ENCODE results near the gene AGPAT3.

The AGPAT3 gene

GRCh38 chr21:44006017-44006619, 141.1 kb downstream of the AGPAT3 start:
- Histone ChIP-seq H4K20me1 (ENCODE audit: control insufficient read depth, insufficient read depth, low read depth, low read length) (no peaks in the 10 kb centered on the region), H3K9me3 (ENCODE audit: control insufficient read depth, insufficient read depth, low read length) (no peaks in the 10 kb centered on the region), H3K36me3 (ENCODE audit: control insufficient read depth, low read length) (0 out of 2 replicates have a peak, but pooled peaks cover 3% of the 10 kb centered on the region), H3F3A (ENCODE audit: control insufficient read depth, insufficient read depth) (no peaks in the 10 kb centered on the region), H3K27ac (ENCODE audit: low read depth, low read length) (no peak overlapping the region), H3K27me3 (ENCODE audit: control insufficient read depth, low read length) (no peaks in the 10 kb centered on the region), H3K79me2 (ENCODE audit: control insufficient read depth, low read length) (peaks cover 3% of the 10 kb centered on the region), H3K4me1 (ENCODE audit: control insufficient read depth, low read length) (peaks cover 3% of the 10 kb centered on the region), H3K9me2 (replicated peaks; ENCODE audit: control insufficient read depth, low read length) (no peaks in the 10 kb centered on the region), H3K4me2 (ENCODE audit: low read length) (no peak overlapping the region), H3K4me3 (ENCODE audit: low read length) (no peak overlapping the region)
- TF ChIP-seq CTCF (IDR thresholded peaks at IDR 0.05; ENCODE audit: low read depth, low read length, poor library complexity, severe bottlenecking): no peak
- no peak for TF ChIP-seq EZH2phosphoT487 (IDR thresholded peaks at IDR 0.05; ENCODE audit: borderline replicate concordance, low read length)

DNA sequence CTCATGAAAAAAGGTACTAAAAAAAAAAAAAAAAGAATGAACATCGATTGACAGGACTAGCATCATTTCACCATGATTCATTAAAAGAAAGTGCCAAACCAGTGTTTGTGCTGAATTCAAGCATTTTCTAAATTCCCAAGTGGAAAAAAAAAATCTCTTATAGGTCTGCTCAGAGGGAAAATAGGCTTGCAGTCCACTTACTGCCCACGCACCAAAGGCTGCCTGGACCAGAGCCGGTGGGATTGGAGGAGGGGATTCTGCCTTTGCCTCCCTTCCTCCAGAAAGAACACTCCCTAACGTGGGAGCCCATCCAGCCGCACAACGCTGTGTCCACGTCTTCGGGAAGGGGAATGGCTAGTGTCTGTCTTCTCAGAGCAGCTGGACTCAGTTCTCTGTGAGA, 141.6 kb downstream of the AGPAT3 start:
- Histone ChIP-seq H3K27ac (ENCODE audit: low read depth, low read length) (no peak overlapping the region), H3K4me2 (ENCODE audit: low read length) (no peak overlapping the region), H3K4me1 (ENCODE audit: control insufficient read depth, low read length) (peaks cover 6% of the 10 kb centered on the region), H3K9me2 (replicated peaks; ENCODE audit: control insufficient read depth, low read length) (no peaks in the 10 kb centered on the region), H3K9me3 (ENCODE audit: control insufficient read depth, insufficient read depth, low read length) (no peaks in the 10 kb centered on the region), H3K4me3 (ENCODE audit: low read length) (no peak overlapping the region), H3K27me3 (ENCODE audit: control insufficient read depth, low read length) (no peaks in the 10 kb centered on the region), H4K20me1 (ENCODE audit: control insufficient read depth, insufficient read depth, low read depth, low read length) (no peaks in the 10 kb centered on the region), H3K36me3 (ENCODE audit: control insufficient read depth, low read length) (0 out of 2 replicates have a peak, but pooled peaks cover 3% of the 10 kb centered on the region), H3F3A (ENCODE audit: control insufficient read depth, insufficient read depth) (no peaks in the 10 kb centered on the region), H3K79me2 (ENCODE audit: control insufficient read depth, low read length) (peaks cover 8% of the 10 kb centered on the region)
- TF ChIP-seq CTCF (IDR thresholded peaks at IDR 0.05; ENCODE audit: low read depth, low read length, poor library complexity, severe bottlenecking) (no peak), EZH2phosphoT487 (IDR thresholded peaks at IDR 0.05; ENCODE audit: borderline replicate concordance, low read length) (no peak)

DNA sequence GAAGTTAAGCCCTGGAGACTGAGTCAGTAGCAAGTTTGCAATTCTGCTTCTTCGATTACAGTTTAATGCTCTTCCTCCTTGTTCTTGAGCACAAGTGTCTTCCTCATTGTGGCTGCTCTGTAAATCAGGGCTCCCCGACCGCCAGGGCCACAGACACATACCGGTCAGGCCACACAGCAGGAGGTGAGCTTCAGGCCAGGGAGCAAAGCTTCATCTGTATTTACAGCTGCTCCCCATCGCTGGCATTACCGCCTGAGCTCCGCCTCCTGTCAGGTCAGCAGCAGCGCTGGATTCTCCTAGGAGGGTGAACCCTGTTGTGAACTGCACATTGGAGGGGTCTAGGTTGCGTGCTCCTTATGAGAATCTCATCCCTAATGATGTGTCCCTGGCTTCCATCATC, 145.4 kb downstream of the AGPAT3 start:
- no peak overlapping the region for H3K4me3 ChIP-seq (ENCODE audit: low read length)
- TF ChIP-seq CTCF (IDR thresholded peaks at IDR 0.05; ENCODE audit: low read depth, low read length, poor library complexity, severe bottlenecking) (no peak), EZH2phosphoT487 (IDR thresholded peaks at IDR 0.05; ENCODE audit: borderline replicate concordance, low read length) (no peak)
- no peaks in the 10 kb centered on the region; the same call in 1 of the 2 replicates for H4K20me1 ChIP-seq (ENCODE audit: control insufficient read depth, insufficient read depth, low read depth, low read length)
- no peaks in the 10 kb centered on the region for H3K9me3 ChIP-seq (ENCODE audit: control insufficient read depth, insufficient read depth, low read length)
- peaks cover 27% of the 10 kb centered on the region for H3K4me1 ChIP-seq (ENCODE audit: control insufficient read depth, low read length)
- no peaks in the 10 kb centered on the region for H3K9me2 ChIP-seq (replicated peaks; ENCODE audit: control insufficient read depth, low read length)
- H3F3A ChIP-seq (ENCODE audit: control insufficient read depth, insufficient read depth): peaks cover 4% of the 10 kb centered on the region; the same call in 1 of the 2 replicates
- peaks cover 6% of the 10 kb centered on the region; the same call in 1 of the 2 replicates for H3K36me3 ChIP-seq (ENCODE audit: control insufficient read depth, low read length)
- peaks cover 39% of the 10 kb centered on the region for H3K79me2 ChIP-seq (ENCODE audit: control insufficient read depth, low read length)
- no peak overlapping the region for H3K4me2 ChIP-seq (ENCODE audit: low read length)
- H3K27ac ChIP-seq (ENCODE audit: low read depth, low read length): no peak overlapping the region
- H3K27me3 ChIP-seq (ENCODE audit: control insufficient read depth, low read length): no peaks in the 10 kb centered on the region
